NT2/D1 (cell line): ENCODE data around the gene VPS18.

Source experiments
- SUZ12 ChIP-seq: IDR thresholded peaks from 2 replicates; pipeline ENCODE4 v1.6.1; 2011; ENCODE audit not compliant: insufficient read length, insufficient read depth; ENCODE audit errors: extremely low read depth
- YY1 ChIP-seq: IDR thresholded peaks from 2 replicates; pipeline ENCODE4 v1.6.1; 2011; ENCODE audit not compliant: insufficient read length, insufficient read depth

DNA sequence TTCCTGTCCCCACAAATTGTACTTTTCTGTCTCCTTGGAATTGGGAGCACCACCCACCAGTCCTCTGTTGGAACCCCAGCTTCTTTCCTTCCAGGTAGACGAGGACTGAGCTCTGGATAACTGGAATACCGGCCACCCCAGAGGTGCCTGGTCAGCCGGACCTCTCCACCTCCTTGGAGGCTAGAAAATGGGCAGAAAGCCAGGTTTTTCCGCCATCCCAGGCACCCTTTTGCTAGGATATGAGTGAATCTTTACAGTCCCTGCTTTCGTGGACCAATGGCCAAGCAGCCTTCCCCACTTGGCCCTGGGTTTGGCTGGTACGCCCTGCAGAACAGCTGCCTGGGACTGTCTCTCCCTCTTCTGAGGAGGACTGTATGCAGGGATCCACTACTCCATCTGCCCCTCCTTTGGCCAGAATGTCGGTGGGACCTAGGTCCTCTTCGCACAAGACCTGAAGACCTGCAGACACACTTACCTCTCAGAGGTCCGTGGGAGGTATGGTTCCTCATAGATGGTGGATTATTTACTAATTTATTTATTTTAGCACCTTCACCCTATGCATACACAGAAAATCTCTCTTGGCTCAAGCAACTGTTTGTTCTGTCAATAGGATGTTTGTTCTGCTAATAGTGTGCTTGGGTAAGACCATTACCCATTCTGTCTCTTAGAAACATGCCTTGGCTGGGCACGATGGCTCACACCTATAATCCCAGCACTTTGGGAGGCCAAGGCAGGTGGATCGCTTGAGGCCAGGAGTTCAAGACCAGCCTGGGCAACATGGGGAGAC, 50.5 kb downstream of the VPS18 start:
- TF ChIP-seq YY1 (no peak), SUZ12 (no peak)
